H9 (cell line): ENCODE measurements around the gene PPP1R7. TPM values are rescaled to one million over a fixed set of nuclear protein-coding genes. Genes with fewer than 3 reads are reported as not detected.

Experiments
- DNase-seq: peaks from one replicate; pipeline ENCODE4 v3.0.0-alpha.2; 2017
- H2AFZ ChIP-seq: one replicate; pipeline ENCODE4 v1.6.1; 2013; ENCODE audit warnings: mild to moderate bottlenecking, low read length, control low read depth, moderate library complexity
- H2AK5ac ChIP-seq: 2 replicates; pipeline ENCODE4 v1.6.1; 2013; ENCODE audit warnings: low read length, control low read depth, mixed read lengths; ENCODE audit not compliant: insufficient read length
- H2BK120ac ChIP-seq: one replicate; pipeline ENCODE4 v1.6.1; 2013; ENCODE audit warnings: low read depth, mild to moderate bottlenecking, low read length, control low read depth, inconsistent platforms; ENCODE audit not compliant: poor library complexity, severe bottlenecking
- H2BK12ac ChIP-seq: 2 replicates; pipeline ENCODE4 v1.6.1; 2013; ENCODE audit warnings: low read length, control low read depth, mixed read lengths, low read depth; ENCODE audit not compliant: insufficient read length
- H2BK15ac ChIP-seq: 2 replicates; pipeline ENCODE4 v1.6.1; 2013; ENCODE audit warnings: low read depth, low read length, control low read depth
- H2BK20ac ChIP-seq: one replicate; pipeline ENCODE4 v1.6.1; 2013; ENCODE audit warnings: low read depth, mild to moderate bottlenecking, low read length, control low read depth, inconsistent platforms; ENCODE audit not compliant: poor library complexity, severe bottlenecking
- H2BK5ac ChIP-seq: 2 replicates; pipeline ENCODE4 v1.6.1; 2013; ENCODE audit warnings: low read length, control low read depth, mixed read lengths; ENCODE audit not compliant: insufficient read length
- H3K14ac ChIP-seq: 2 replicates; pipeline ENCODE4 v1.6.1; 2013; ENCODE audit warnings: low read length, control low read depth; ENCODE audit not compliant: insufficient read depth
- H3K18ac ChIP-seq: 2 replicates; pipeline ENCODE4 v1.6.1; 2013; ENCODE audit warnings: low read depth, mild to moderate bottlenecking, mixed read lengths, low read length, control low read depth; ENCODE audit not compliant: insufficient read length
- H3K23ac ChIP-seq: 2 replicates; pipeline ENCODE4 v1.6.1; 2013; ENCODE audit warnings: low read length, control low read depth, mixed read lengths, low read depth; ENCODE audit not compliant: insufficient read length
- H3K23me2 ChIP-seq: 2 replicates; pipeline ENCODE4 v1.6.1; 2013; ENCODE audit warnings: low read depth, mild to moderate bottlenecking, mixed read lengths, low read length, control low read depth; ENCODE audit not compliant: insufficient read length, poor library complexity, severe bottlenecking
- H3K27ac ChIP-seq: 2 replicates; pipeline ENCODE4 v1.5.1; 2013; ENCODE audit warnings: low read length, control low read depth, mixed read lengths, low read depth; ENCODE audit not compliant: insufficient read length
- H3K27me3 ChIP-seq: 2 replicates; pipeline ENCODE4 v1.6.1; 2013; ENCODE audit warnings: low read length, control low read depth, inconsistent platforms; ENCODE audit not compliant: insufficient read depth
- H3K4ac ChIP-seq: 2 replicates; pipeline ENCODE4 v1.6.1; 2013; ENCODE audit warnings: low read depth, mild to moderate bottlenecking, control low read depth, inconsistent platforms, low read length, moderate library complexity
- H3K4me1 ChIP-seq: 2 replicates; pipeline ENCODE4 v1.6.1; 2013; ENCODE audit warnings: low read length, control low read depth, inconsistent platforms; ENCODE audit not compliant: insufficient read depth
- H3K4me2 ChIP-seq: 2 replicates; pipeline ENCODE4 v1.6.1; 2013; ENCODE audit warnings: low read length, control low read depth, mixed read lengths; ENCODE audit not compliant: insufficient read length, insufficient read depth
- H3K56ac ChIP-seq: 2 replicates; pipeline ENCODE4 v1.6.1; 2013; ENCODE audit warnings: low read depth, mild to moderate bottlenecking, mixed read lengths, low read length, control low read depth; ENCODE audit not compliant: insufficient read length
- H3K79me1 ChIP-seq: 2 replicates; pipeline ENCODE4 v1.6.1; 2013; ENCODE audit warnings: low read depth, mild to moderate bottlenecking, moderate library complexity, low read length, control low read depth, inconsistent platforms; ENCODE audit not compliant: insufficient read depth, poor library complexity, severe bottlenecking
- H3K79me2 ChIP-seq: 2 replicates; pipeline ENCODE4 v1.6.1; 2013; ENCODE audit warnings: low read length, control low read depth, inconsistent platforms; ENCODE audit not compliant: insufficient read depth
- H3K9ac ChIP-seq: 2 replicates; pipeline ENCODE4 v1.6.1; 2013; ENCODE audit warnings: low read length, control low read depth, mixed read lengths; ENCODE audit not compliant: insufficient read length; ENCODE audit errors: extremely low read depth
- H3K9me3 ChIP-seq: one replicate; pipeline ENCODE4 v1.6.1; 2013; ENCODE audit warnings: low read depth, low read length, inconsistent platforms; ENCODE audit not compliant: control insufficient read depth
- H3T11ph ChIP-seq: one replicate; pipeline ENCODE4 v1.6.1; 2013; ENCODE audit warnings: mild to moderate bottlenecking, low read length, control low read depth, inconsistent platforms
- H4K20me1 ChIP-seq: one replicate; pipeline ENCODE4 v1.6.1; 2013; ENCODE audit not compliant: control insufficient read depth, insufficient read length, insufficient read depth
- H4K5ac ChIP-seq: 2 replicates; pipeline ENCODE4 v1.6.1; 2013; ENCODE audit warnings: low read depth, mild to moderate bottlenecking, mixed read lengths, low read length, control low read depth; ENCODE audit not compliant: insufficient read length
- H4K8ac ChIP-seq: replicated peaks from 2 replicates; pipeline ENCODE4 v1.6.1; 2013; ENCODE audit warnings: low read length, control low read depth, mixed read lengths, low read depth; ENCODE audit not compliant: insufficient read length
- H4K91ac ChIP-seq: 2 replicates; pipeline ENCODE4 v1.6.1; 2013; ENCODE audit warnings: low read depth, mild to moderate bottlenecking, moderate library complexity, mixed read lengths, low read length, control low read depth; ENCODE audit not compliant: insufficient read length
- H3K27ac Mint-ChIP-seq, 3 experiments: 2 replicates in 2 of 3; 3 replicates in 1 of 3; pipeline ENCODE4 v1.8.0; 2020 to 2021; ENCODE audit warnings: mixed read lengths in 3 of 3, mild to moderate bottlenecking in 1 of 3, moderate library complexity in 1 of 3
- H3K27me3 Mint-ChIP-seq: 2 replicates; pipeline ENCODE4 v1.8.0; 2021; ENCODE audit warnings: low read depth, mild to moderate bottlenecking, moderate library complexity, mixed read lengths
- H3K36me3 Mint-ChIP-seq, 3 experiments: 2 replicates in 2 of 3; 3 replicates in 1 of 3; pipeline ENCODE4 v1.8.0; 2020 to 2021; ENCODE audit warnings: low read depth in 3 of 3, mixed read lengths in 3 of 3; ENCODE audit not compliant: insufficient read depth in 1 of 3
- H3K4me1 Mint-ChIP-seq, 2 experiments: 2 replicates each; pipeline ENCODE4 v1.8.0; 2020; ENCODE audit warnings: mixed read lengths in 2 of 2
- H3K4me3 Mint-ChIP-seq, 2 experiments: 2 replicates in 1 of 2; 3 replicates in 1 of 2; pipeline ENCODE4 v1.8.0; 2020 to 2021; ENCODE audit warnings: mild to moderate bottlenecking in 2 of 2, mixed read lengths in 2 of 2, moderate library complexity in 1 of 2
- H3K9me3 Mint-ChIP-seq, 2 experiments: 2 replicates in 1 of 2; 3 replicates in 1 of 2; pipeline ENCODE4 v1.8.0; 2020; ENCODE audit warnings: mild to moderate bottlenecking in 2 of 2, mixed read lengths in 2 of 2, moderate library complexity in 1 of 2
- WGBS: extraction: QIAGEN DNeasy Blood & Tissue Kit; methylation state at CpG from one replicate; pipeline ENCODE4 v1.1.7; 2013; ENCODE audit warnings: missing lambda C conversion rate, low lambda C conversion rate, mixed read lengths; ENCODE audit not compliant: insufficient read length; ENCODE audit errors: extremely low coverage; 5-methylcytosine and 5-hydroxymethylcytosine counted together
- total RNA-seq: library from RNA; stranded (reverse); gene quantifications from 2 replicates; pipeline ENCODE4 v1.2.1, GENCODE V29; 2021
- TF ChIP-seq, protein P1 (sequence below): fragments of 200-600 bp; sonication (generic); conservative IDR thresholded peaks from 3 replicates; pipeline ENCODE4 v1.8.0; 2021; ENCODE audit warnings: antibody characterized with exemption, mild to moderate bottlenecking

The PPP1R7 gene
- total RNA-seq, 1 experiment from 2014 or later, result 60.2 TPM

DNA sequence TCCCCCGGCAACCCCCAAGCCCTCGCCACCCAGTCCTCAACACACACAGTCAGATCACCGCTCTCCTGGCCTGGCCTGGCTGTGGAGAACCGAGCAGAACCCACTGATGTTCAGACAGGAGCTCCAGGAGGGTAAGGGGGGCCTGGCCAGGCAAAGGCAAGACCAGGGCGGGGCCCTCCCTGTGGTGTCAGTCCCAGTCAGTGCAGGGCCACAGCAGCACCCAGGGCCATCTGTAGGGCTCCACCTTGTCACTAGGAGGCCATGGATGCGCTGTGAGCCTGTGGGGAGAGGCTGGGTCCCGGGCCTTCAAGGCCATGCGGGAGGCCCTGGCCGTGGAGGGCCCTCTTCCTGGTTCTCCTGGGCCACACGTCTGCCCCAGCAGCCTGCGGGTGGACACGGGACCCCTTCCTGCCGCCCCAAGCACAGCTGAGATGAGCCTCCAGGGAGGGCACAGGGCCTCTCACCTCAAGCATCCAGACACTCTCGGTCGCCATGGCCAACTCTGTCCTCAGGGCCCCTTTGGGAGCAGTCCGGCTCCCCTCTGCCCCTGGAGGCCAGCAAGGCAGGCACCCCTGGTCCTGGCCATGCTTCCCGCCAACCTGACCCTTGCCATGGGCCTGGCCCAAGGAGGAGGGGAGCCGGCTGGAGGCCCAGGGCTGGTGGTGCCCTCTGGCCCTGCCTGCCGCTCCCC, 40.2 kb downstream of the PPP1R7 start:
- H2BK20ac ChIP-seq, result no peak overlapping the region
- no peak overlapping the region for H2AFZ ChIP-seq
- no peak overlapping the region for H3K4me2 ChIP-seq
- no peaks in the 10 kb centered on the region for H3K79me1 ChIP-seq
- no peak overlapping the region for H3K4ac ChIP-seq
- H3K56ac ChIP-seq, result no peak overlapping the region
- no peak overlapping the region for H2BK120ac ChIP-seq
- Mint-ChIP-seq H3K9me3 (no peaks in the 10 kb centered on the region), H3K4me3 (no peak overlapping the region), H3K27ac (no peak overlapping the region), H3K4me1 (peaks cover 8 to 13% of the 10 kb centered on the region in 2 experiments), H3K27me3 (no peaks in the 10 kb centered on the region), H3K36me3 (no peaks in the 10 kb centered on the region)
- H3K27me3 ChIP-seq, result no peaks in the 10 kb centered on the region
- H2BK5ac ChIP-seq, result no peak overlapping the region
- H2BK12ac ChIP-seq, result no peak overlapping the region
- H4K20me1 ChIP-seq, result no peaks in the 10 kb centered on the region
- DNase-seq, result peak; percentile 28
- WGBS, result no CpG with 5 or more reads among the region's 19 CpGs
- no peak overlapping the region for H4K5ac ChIP-seq
- H4K91ac ChIP-seq, result no peak overlapping the region
- no peaks in the 10 kb centered on the region for H3K79me2 ChIP-seq
- TF ChIP-seq, protein P1, sequence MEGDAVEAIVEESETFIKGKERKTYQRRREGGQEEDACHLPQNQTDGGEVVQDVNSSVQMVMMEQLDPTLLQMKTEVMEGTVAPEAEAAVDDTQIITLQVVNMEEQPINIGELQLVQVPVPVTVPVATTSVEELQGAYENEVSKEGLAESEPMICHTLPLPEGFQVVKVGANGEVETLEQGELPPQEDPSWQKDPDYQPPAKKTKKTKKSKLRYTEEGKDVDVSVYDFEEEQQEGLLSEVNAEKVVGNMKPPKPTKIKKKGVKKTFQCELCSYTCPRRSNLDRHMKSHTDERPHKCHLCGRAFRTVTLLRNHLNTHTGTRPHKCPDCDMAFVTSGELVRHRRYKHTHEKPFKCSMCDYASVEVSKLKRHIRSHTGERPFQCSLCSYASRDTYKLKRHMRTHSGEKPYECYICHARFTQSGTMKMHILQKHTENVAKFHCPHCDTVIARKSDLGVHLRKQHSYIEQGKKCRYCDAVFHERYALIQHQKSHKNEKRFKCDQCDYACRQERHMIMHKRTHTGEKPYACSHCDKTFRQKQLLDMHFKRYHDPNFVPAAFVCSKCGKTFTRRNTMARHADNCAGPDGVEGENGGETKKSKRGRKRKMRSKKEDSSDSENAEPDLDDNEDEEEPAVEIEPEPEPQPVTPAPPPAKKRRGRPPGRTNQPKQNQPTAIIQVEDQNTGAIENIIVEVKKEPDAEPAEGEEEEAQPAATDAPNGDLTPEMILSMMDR, result no peak
- no peak overlapping the region for H2AK5ac ChIP-seq
- no peak overlapping the region for H3K14ac ChIP-seq
- H3K9ac ChIP-seq, result no peak overlapping the region
- H4K8ac ChIP-seq, result no peak overlapping the region
- H2BK15ac ChIP-seq, result no peak overlapping the region
- H3K9me3 ChIP-seq, result no peaks in the 10 kb centered on the region
- H3K23ac ChIP-seq, result no peak overlapping the region
- H3T11ph ChIP-seq, result no peak overlapping the region
- H3K4me1 ChIP-seq, result no peaks in the 10 kb centered on the region
- no peak overlapping the region for H3K27ac ChIP-seq
- H3K23me2 ChIP-seq, result no peaks in the 10 kb centered on the region
- H3K18ac ChIP-seq, result no peak overlapping the region
